HFF-Myc (cell line): ENCODE data around the gene S100A14.
A peak's percentile ranks its signal among the peaks of the same experiment; 100 is the strongest.

Source experiments
- DNase-seq: peaks from one replicate; pipeline ENCODE4 v3.0.0-alpha.2; 2011; ENCODE audit warnings: low read depth; ENCODE audit errors: extremely low read depth
- H3K4me3 ChIP-seq: replicated peaks from 2 replicates; pipeline ENCODE4 v1.5.1; 2011; ENCODE audit warnings: low read depth, mild to moderate bottlenecking, control low read depth, low read length
- TF ChIP-seq, protein P1 (sequence below): IDR thresholded peaks from 2 replicates; pipeline ENCODE4 v1.5.1; 2012; ENCODE audit warnings: mild to moderate bottlenecking, low read depth, low read length, control low read depth; ENCODE audit errors: missing control alignments

The S100A14 gene

GRCh38 chr1:153619171-153619570 is 3.0 kb upstream of the S100A14 start:
- H3K4me3 ChIP-seq = no peak overlapping the region
- TF ChIP-seq, protein P1, sequence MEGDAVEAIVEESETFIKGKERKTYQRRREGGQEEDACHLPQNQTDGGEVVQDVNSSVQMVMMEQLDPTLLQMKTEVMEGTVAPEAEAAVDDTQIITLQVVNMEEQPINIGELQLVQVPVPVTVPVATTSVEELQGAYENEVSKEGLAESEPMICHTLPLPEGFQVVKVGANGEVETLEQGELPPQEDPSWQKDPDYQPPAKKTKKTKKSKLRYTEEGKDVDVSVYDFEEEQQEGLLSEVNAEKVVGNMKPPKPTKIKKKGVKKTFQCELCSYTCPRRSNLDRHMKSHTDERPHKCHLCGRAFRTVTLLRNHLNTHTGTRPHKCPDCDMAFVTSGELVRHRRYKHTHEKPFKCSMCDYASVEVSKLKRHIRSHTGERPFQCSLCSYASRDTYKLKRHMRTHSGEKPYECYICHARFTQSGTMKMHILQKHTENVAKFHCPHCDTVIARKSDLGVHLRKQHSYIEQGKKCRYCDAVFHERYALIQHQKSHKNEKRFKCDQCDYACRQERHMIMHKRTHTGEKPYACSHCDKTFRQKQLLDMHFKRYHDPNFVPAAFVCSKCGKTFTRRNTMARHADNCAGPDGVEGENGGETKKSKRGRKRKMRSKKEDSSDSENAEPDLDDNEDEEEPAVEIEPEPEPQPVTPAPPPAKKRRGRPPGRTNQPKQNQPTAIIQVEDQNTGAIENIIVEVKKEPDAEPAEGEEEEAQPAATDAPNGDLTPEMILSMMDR = no peak
- DNase-seq = no peak

DNA sequence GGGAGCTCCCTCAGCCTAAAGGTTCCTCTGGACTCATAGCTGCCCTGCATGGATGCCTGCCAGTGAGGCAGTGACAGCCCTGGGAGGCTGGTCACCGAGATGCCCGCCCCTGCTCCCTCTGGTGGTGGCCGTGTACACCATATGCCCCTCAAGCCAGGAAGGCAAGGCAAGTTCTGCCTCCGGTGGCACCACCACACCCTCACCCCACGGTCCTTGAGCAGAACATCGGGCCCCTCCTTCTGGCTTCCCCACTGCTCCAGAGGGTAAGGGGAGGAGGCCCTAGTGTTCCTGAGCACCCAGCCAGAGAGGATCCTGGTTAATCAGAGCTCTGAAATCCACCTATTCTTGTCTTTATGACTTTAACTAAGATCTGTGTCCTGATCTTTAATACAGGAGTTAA is 1.5 kb upstream of the S100A14 start:
- TF ChIP-seq, protein P1 = peak; percentile 67
- DNase-seq = no peak
- no peak overlapping the region for H3K4me3 ChIP-seq

DNA sequence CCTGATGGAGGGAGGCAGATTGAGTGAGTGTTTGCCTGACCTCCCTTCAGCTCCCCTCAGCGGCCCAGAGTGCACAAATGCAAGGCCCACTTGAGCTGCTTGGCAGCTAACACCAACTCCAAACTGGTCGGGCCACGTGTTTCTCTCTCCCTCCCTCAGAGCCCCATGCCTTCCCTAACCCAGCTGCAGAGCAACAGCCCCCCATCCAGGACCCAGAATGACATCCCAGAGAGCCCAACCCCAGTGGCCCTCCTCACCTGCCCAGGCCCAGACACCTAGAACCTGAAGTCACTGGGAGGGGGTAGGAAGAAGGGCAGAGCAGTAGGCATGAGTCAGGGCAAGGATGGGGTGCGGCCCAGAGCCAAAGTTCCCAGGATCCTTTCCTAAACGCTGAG is 789 bp upstream of the S100A14 start:
- TF ChIP-seq, protein P1 = no peak
- DNase-seq = no peak
- no peak overlapping the region for H3K4me3 ChIP-seq

GRCh38 chr1:153615406-153615805 is 719 bp downstream of the S100A14 start:
- TF ChIP-seq, protein P1 = no peak
- no peak for DNase-seq
- H3K4me3 ChIP-seq = no peak overlapping the region

DNA sequence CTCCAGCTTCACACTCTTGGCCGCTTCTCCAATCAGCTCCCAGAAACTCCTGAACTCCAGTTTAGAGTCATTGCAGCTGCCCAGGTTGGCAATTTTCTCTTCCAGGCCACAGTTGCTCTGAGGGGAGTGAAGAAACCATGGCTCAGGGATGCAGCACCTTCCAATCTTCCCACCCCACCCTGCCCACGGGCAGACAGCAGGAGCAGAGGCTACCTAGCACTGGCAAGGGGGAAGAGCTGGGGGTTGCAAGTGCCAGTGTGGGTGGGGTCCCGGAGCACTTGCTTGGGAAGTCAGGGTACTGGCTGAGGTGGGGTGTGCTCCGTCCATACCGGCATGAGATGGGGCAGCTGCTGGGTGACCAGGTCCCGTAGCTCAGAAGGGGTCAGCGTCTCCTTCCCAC is 1.2 kb downstream of the S100A14 start:
- TF ChIP-seq, protein P1 = no peak
- DNase-seq = no peak
- H3K4me3 ChIP-seq = no peak overlapping the region

DNA sequence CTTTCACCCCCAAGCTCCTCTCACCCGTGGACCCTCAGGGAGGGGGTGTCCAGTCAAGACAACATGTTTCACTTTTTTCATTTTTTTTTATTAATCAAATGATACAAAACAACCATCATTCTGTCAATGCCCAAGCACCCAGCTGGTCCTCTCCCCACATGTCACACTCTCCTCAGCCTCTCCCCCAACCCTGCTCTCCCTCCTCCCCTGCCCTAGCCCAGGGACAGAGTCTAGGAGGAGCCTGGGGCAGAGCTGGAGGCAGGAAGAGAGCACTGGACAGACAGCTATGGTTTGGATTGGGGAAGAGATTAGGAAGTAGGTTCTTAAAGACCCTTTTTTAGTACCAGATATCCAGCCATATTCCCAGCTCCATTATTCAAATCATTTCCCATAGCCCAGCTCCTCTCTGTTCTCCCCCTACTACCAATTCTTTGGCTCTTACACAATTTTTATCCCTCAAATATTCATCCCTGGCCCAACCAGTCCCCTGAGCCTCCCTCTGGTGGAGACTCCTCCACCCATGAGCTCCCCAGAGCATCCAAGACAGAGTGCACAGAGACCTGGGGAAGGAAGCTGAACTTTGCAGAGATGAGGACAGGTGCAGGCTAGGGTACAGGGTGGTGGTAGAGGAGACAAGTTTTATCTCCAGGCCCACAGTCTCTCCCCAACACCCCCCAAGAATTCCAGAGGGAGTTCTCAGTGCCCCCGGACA is 1.8 kb downstream of the S100A14 start:
- H3K4me3 ChIP-seq = no peak overlapping the region
- TF ChIP-seq, protein P1 = no peak
- no peak for DNase-seq

DNA sequence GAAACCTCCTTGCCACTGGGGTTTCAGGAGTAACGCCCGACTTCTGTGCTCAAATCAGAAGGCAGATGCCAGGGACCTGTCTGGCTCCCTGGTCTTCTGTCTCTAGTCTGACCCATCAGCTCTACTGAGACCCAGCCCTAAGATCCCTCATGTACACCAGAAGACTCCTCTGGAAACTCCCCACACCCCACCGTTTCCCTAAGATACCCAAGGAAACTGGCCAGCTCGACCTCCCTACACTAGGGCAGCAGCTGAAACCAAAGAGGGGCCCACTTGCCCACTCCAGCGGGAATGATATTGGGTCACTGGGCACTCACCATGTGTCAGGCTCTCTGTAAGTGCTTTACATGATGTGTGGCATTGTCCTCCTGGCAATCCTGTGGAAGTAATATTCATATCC is 2.7 kb downstream of the S100A14 start:
- DNase-seq = no peak
- peak overlapping the region; percentile 90 for H3K4me3 ChIP-seq

More for the DNA sequence above, 2.7 kb downstream of the S100A14 start:
- TF ChIP-seq, protein P1 = no peak
